Measurements from ENCODE around the gene NCS1.

Gene NCS1

GRCh38 chr9:130206579-130206978 lies 34.4 kb downstream of the NCS1 start:
- H3K4me3 ChIP-seq (replicated peaks; ENCODE audit: low read depth, low read length): no peak overlapping the region
- TF ChIP-seq, protein P1, sequence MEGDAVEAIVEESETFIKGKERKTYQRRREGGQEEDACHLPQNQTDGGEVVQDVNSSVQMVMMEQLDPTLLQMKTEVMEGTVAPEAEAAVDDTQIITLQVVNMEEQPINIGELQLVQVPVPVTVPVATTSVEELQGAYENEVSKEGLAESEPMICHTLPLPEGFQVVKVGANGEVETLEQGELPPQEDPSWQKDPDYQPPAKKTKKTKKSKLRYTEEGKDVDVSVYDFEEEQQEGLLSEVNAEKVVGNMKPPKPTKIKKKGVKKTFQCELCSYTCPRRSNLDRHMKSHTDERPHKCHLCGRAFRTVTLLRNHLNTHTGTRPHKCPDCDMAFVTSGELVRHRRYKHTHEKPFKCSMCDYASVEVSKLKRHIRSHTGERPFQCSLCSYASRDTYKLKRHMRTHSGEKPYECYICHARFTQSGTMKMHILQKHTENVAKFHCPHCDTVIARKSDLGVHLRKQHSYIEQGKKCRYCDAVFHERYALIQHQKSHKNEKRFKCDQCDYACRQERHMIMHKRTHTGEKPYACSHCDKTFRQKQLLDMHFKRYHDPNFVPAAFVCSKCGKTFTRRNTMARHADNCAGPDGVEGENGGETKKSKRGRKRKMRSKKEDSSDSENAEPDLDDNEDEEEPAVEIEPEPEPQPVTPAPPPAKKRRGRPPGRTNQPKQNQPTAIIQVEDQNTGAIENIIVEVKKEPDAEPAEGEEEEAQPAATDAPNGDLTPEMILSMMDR (IDR thresholded peaks at IDR 0.05; ENCODE audit: low read depth, low read length, missing control alignments): no peak
- DNase-seq (ENCODE audit: extremely low read depth, low read depth): no peak

DNA sequence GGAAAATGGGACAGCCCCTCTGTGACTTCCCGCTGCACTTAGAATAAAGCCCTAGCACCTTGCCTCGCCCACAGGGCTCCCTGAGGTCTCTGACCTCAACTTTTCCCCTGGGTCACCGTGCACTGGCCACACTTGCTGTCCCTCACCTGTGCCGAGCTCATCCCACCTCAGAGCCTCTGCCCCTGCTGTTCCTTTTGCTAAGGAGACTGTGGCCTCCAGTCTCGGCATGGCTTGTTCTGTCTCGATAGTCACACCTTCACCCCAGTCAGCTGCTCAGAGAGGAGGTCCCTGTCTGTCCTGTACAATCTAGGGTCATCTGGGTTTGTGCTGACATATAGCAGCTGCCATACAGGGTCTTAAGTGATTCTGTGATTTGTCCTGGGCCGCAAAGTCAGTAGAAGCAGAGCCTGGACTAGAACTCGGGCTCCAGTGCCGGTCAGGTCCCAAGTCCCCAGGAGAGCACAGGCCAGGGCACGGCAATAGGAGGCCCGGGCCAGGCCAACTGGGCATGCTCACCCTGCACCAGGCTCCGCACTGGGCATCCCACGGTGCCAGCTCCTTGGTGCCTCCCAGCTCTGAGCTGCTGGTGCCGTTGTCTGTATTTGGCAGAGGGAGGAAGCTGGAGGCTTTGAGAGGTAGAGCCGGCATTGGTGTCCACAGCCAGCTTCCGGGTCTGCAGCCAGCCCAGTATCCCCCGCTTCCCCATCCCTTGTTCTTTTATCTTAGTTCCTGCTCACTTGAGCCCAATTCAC lies 35.2 kb downstream of the NCS1 start:
- no peak overlapping the region for H3K4me3 ChIP-seq (replicated peaks; ENCODE audit: low read depth, low read length)
- DNase-seq (ENCODE audit: extremely low read depth, low read depth): no peak
- TF ChIP-seq, protein P1 (IDR thresholded peaks at IDR 0.05; ENCODE audit: low read depth, low read length, missing control alignments): no peak

GRCh38 chr9:130208600-130209347 lies 36.6 kb downstream of the NCS1 start:
- TF ChIP-seq, protein P1 (IDR thresholded peaks at IDR 0.05; ENCODE audit: low read depth, low read length, missing control alignments): no peak
- no peak for DNase-seq (ENCODE audit: extremely low read depth, low read depth)
- H3K4me3 ChIP-seq (replicated peaks; ENCODE audit: low read depth, low read length): no peak overlapping the region

DNA sequence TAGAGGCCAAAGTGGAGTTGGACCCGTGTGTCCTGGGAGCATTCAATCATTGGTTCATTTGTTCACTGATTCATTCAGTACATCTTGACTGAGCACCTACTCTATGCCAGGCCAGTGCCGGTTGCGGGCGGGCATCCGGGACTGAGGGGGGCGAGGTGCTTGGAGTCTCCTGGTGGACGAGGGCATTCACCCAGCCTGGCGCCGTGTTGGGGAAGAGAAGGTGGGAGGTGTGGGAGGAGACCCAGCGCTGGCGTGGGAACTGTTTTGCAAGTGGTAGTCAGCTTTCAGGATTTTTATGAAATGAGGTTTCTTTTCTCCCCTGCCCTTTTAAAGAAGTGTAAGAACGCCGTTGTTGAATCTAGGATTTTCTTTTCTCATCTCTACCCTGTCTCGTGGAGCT lies 37.2 kb downstream of the NCS1 start:
- no peak overlapping the region for H3K4me3 ChIP-seq (replicated peaks; ENCODE audit: low read depth, low read length)
- DNase-seq (ENCODE audit: extremely low read depth, low read depth): no peak
- TF ChIP-seq, protein P1 (IDR thresholded peaks at IDR 0.05; ENCODE audit: low read depth, low read length, missing control alignments): no peak

GRCh38 chr9:130211548-130212226 lies 39.5 kb downstream of the NCS1 start:
- TF ChIP-seq, protein P1 (IDR thresholded peaks at IDR 0.05; ENCODE audit: low read depth, low read length, missing control alignments): no peak
- H3K4me3 ChIP-seq (replicated peaks; ENCODE audit: low read depth, low read length): no peak overlapping the region
- no peak for DNase-seq (ENCODE audit: extremely low read depth, low read depth)

DNA sequence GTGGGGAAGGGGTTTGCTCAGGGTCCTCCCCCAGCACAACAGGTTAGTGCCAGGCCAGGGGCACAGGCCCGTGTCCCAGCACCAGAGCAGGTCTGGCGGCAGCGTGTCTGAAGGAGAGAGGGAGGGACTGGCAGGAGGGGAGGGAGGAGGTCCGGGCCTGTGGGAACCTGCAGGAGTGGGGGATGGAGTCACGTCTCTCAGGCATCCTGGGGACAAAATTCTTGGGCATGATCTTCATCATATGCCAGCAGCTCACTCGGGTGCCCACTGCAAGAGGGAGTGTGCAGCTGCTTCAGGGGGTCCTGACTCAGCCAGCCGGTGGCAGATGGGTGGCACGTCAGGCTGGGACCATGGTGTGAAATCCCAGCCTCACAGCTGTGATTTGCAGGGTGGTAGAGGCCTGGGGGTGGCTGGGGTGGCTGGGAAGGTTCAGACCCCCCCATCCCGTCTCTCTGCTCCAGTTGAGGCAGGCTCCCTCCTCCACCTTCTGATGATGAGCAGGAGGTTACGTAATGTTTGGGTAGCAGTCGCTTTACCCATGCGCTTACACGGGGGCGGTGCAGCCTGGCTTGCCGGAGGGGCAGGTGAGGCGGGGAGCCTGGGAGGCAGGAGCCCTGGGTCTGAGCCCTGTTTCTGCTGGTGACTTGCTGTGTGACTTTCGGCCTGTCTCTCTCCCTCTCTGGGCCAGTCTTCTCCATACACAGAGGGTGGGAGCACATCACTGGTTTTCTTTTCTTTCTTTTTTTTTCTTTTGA lies 40.5 kb downstream of the NCS1 start:
- DNase-seq (ENCODE audit: extremely low read depth, low read depth): no peak
- TF ChIP-seq, protein P1 (IDR thresholded peaks at IDR 0.05; ENCODE audit: low read depth, low read length, missing control alignments): no peak
- no peak overlapping the region for H3K4me3 ChIP-seq (replicated peaks; ENCODE audit: low read depth, low read length)

All from HFF-Myc (cell line).